HepG2 (cell line): ENCODE measurements around the gene KCNJ14. TPM values are rescaled to one million over a fixed set of nuclear protein-coding genes. Genes with fewer than 3 reads are reported as not detected.

Experiments
- BRCA1 ChIP-seq: sonication (generic); formaldehyde crosslinking; IDR thresholded peaks from 2 replicates; pipeline ENCODE4 v1.4.0; 2020; ENCODE audit warnings: missing genetic modification reagents
- CREBL2 ChIP-seq: sonication (generic); formaldehyde crosslinking; IDR thresholded peaks from 2 replicates; pipeline ENCODE4 v1.8.1; 2023; ENCODE audit warnings: missing genetic modification reagents, mild to moderate bottlenecking, borderline replicate concordance
- GTF2F1 ChIP-seq: fragments of 150-350 bp; IDR thresholded peaks from 2 replicates; pipeline ENCODE4 v1.6.1; 2014; ENCODE audit warnings: low read length
- HHEX ChIP-seq: IDR thresholded peaks from 2 replicates; pipeline ENCODE4 v1.6.1; 2016; ENCODE audit warnings: control low read depth
- JUND ChIP-seq: sonication (generic); formaldehyde crosslinking; IDR thresholded peaks from 2 replicates; pipeline ENCODE4 v1.8.0; 2022; ENCODE audit warnings: mild to moderate bottlenecking, missing genetic modification reagents
- KLF13 ChIP-seq: sonication (generic); formaldehyde crosslinking; IDR thresholded peaks from 2 replicates; pipeline ENCODE4 v1.4.0; 2020; ENCODE audit warnings: mild to moderate bottlenecking, missing genetic modification reagents
- LBX2 ChIP-seq: sonication (generic); formaldehyde crosslinking; IDR thresholded peaks from 2 replicates; pipeline ENCODE4 v1.5.0; 2020; ENCODE audit warnings: missing genetic modification reagents, mild to moderate bottlenecking, borderline replicate concordance
- MTF2 ChIP-seq: sonication (generic); formaldehyde crosslinking; IDR thresholded peaks from 2 replicates; pipeline ENCODE4 v1.5.0; 2020; ENCODE audit warnings: missing genetic modification reagents, borderline replicate concordance
- NFKBIZ ChIP-seq: IDR thresholded peaks from 2 replicates; pipeline ENCODE4 v1.6.1; 2018; ENCODE audit warnings: missing genetic modification reagents, missing compliant biosample characterization
- SP1 ChIP-seq, 2 experiments: fragments of 450-650 bp in 1 of 2; sonication (generic) in 1 of 2; formaldehyde crosslinking in 1 of 2; IDR thresholded peaks; 2 replicates each; pipeline versions ENCODE4 v1.4.0 to v1.6.1; 2016 to 2020; ENCODE audit warnings: missing genetic modification reagents in 1 of 2
- SPEN ChIP-seq: sonication (generic); formaldehyde crosslinking; IDR thresholded peaks from 2 replicates; pipeline ENCODE4 v1.5.1; 2020; ENCODE audit warnings: low read depth, mild to moderate bottlenecking, missing genetic modification reagents
- TEAD3 ChIP-seq: optimal IDR thresholded peaks from 2 replicates; pipeline ENCODE3; 2016; ENCODE audit warnings: borderline replicate concordance
- ZNF224 ChIP-seq: sonication (generic); formaldehyde crosslinking; IDR thresholded peaks from 2 replicates; pipeline ENCODE4 v1.5.0; 2020; ENCODE audit warnings: mild to moderate bottlenecking, missing genetic modification reagents
- ZNF552 ChIP-seq: sonication (generic); formaldehyde crosslinking; IDR thresholded peaks from 2 replicates; pipeline ENCODE4 v1.9.0; 2022; ENCODE audit warnings: missing genetic modification reagents, mild to moderate bottlenecking, borderline replicate concordance
- ZNF567 ChIP-seq: sonication (generic); formaldehyde crosslinking; IDR thresholded peaks from 2 replicates; pipeline ENCODE4 v1.8.1; 2023; ENCODE audit warnings: mild to moderate bottlenecking, missing genetic modification reagents, borderline replicate concordance
- ZNF574 ChIP-seq: sonication (generic); formaldehyde crosslinking; IDR thresholded peaks from 2 replicates; pipeline ENCODE4 v1.4.0; 2020; ENCODE audit warnings: missing genetic modification reagents
- ZNF781 ChIP-seq: sonication (generic); formaldehyde crosslinking; IDR thresholded peaks from 2 replicates; pipeline ENCODE4 v1.5.1; 2020; ENCODE audit warnings: borderline replicate concordance, mild to moderate bottlenecking, missing genetic modification reagents; ENCODE audit errors: not compliant biosample characterization
- polyA plus RNA-seq, 8 experiments: library from polyadenylated mRNA; depleted of rRNA in 3 of 8; stranded (reverse) in 7 of 8; unstranded in 1 of 8; fragments of >200 nt; fragmentation: Illumina TruSeq in 4 of 8; extraction: Trizol in 4 of 8; gene quantifications; 2 replicates each; pipeline versions ENCODE4 v1.2.1 to v1.2.3, GENCODE V29; 2011 to 2016; ENCODE audit warnings: low read depth in 4 of 8, missing spikeins in 1 of 8, mixed read lengths in 1 of 8; ENCODE audit not compliant: insufficient read depth in 1 of 8
- total RNA-seq, 5 experiments: library from RNA; depleted of rRNA; stranded (reverse); fragments of >200 nt; fragmentation: Illumina TruSeq; extraction: Trizol; gene quantifications; 2 replicates each; pipeline ENCODE4 v1.2.3, GENCODE V29; 2016; ENCODE audit warnings: low read depth in 1 of 5
- TF ChIP-seq, protein P1 (sequence below): sonication (generic); formaldehyde crosslinking; IDR thresholded peaks from 2 replicates; pipeline ENCODE4 v1.4.0; 2020; ENCODE audit warnings: missing genetic modification reagents
- TF ChIP-seq, protein P2 (sequence below): sonication (generic); formaldehyde crosslinking; IDR thresholded peaks from 2 replicates; pipeline ENCODE4 v1.4.0; 2020; ENCODE audit warnings: missing genetic modification reagents

Gene KCNJ14
- total and polyA plus RNA-seq, 2 of the 13 experiments (the other 11 are each of a cell fraction or from before 2014, with no cell fraction given), result 0.20 to 0.51 TPM

DNA sequence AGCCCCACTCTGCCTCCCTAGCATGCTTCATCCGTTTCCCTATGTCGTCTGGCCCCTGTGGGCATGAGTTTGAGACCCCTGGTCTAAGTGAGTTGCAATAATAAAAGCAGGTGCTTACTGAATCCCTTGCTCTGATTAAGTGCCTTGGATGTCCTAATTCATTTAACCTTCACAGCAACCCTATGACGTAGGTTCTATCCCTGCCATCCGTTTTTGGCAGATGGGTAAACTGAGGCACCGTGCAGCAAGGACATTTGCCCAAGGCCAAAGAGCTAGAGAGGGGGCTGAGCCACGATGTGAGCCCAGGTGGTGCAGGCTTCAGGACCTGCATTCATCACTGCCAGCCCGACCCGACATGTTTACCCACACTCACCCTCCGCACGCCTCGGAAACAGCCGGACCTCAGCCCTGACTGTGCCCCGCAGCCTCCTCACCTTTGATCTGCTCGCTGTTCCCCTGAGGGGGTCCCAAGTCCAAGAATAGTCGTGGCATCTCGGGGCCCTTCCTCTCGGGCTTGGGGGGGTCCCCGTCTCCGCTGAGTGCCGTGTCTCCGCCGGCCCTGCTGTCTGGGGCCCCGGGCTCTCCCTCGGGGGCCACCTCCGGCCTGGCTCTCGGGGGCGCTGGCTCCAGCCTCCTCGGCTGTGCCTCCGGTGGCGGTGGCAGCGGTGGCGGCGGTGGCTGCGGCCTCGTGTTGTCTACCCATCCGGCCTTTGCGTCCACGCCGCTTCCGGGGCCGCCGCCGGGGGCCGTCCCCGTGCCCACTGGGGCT, 41.8 kb downstream of the KCNJ14 start (continued):
- TF ChIP-seq LBX2 (CRISPR knock-in tag) (no peak), ZNF552 (CRISPR knock-in tag) (no peak), ZNF781 (CRISPR knock-in tag) (no peak), JUND (CRISPR knock-in tag) (no peak), ZNF567 (CRISPR knock-in tag) (no peak), ZNF574 (CRISPR knock-in tag) (peak; percentile 31; the same call in 1 of the 2 replicates), ZNF224 (no peak), CREBL2 (no peak), TEAD3 (CRISPR knock-in tag) (peak; percentile 44), KLF13 (CRISPR knock-in tag) (no peak), SP1 (IDR thresholded peaks at IDR 0.05) (no peak), SP1 (CRISPR knock-in tag; IDR thresholded peaks at IDR 0.05) (no peak), BRCA1 (CRISPR knock-in tag) (no peak), NFKBIZ (no peak), GTF2F1 (no peak), HHEX (CRISPR knock-in tag) (no peak), MTF2 (CRISPR knock-in tag) (no peak), SPEN (CRISPR knock-in tag) (peak; percentile 42)
- TF ChIP-seq, protein P1, sequence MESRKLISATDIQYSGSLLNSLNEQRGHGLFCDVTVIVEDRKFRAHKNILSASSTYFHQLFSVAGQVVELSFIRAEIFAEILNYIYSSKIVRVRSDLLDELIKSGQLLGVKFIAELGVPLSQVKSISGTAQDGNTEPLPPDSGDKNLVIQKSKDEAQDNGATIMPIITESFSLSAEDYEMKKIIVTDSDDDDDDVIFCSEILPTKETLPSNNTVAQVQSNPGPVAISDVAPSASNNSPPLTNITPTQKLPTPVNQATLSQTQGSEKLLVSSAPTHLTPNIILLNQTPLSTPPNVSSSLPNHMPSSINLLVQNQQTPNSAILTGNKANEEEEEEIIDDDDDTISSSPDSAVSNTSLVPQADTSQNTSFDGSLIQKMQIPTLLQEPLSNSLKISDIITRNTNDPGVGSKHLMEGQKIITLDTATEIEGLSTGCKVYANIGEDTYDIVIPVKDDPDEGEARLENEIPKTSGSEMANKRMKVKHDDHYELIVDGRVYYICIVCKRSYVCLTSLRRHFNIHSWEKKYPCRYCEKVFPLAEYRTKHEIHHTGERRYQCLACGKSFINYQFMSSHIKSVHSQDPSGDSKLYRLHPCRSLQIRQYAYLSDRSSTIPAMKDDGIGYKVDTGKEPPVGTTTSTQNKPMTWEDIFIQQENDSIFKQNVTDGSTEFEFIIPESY (CRISPR knock-in tag), result peak; percentile 53; the same call in 1 of the 2 replicates
- TF ChIP-seq, protein P2, sequence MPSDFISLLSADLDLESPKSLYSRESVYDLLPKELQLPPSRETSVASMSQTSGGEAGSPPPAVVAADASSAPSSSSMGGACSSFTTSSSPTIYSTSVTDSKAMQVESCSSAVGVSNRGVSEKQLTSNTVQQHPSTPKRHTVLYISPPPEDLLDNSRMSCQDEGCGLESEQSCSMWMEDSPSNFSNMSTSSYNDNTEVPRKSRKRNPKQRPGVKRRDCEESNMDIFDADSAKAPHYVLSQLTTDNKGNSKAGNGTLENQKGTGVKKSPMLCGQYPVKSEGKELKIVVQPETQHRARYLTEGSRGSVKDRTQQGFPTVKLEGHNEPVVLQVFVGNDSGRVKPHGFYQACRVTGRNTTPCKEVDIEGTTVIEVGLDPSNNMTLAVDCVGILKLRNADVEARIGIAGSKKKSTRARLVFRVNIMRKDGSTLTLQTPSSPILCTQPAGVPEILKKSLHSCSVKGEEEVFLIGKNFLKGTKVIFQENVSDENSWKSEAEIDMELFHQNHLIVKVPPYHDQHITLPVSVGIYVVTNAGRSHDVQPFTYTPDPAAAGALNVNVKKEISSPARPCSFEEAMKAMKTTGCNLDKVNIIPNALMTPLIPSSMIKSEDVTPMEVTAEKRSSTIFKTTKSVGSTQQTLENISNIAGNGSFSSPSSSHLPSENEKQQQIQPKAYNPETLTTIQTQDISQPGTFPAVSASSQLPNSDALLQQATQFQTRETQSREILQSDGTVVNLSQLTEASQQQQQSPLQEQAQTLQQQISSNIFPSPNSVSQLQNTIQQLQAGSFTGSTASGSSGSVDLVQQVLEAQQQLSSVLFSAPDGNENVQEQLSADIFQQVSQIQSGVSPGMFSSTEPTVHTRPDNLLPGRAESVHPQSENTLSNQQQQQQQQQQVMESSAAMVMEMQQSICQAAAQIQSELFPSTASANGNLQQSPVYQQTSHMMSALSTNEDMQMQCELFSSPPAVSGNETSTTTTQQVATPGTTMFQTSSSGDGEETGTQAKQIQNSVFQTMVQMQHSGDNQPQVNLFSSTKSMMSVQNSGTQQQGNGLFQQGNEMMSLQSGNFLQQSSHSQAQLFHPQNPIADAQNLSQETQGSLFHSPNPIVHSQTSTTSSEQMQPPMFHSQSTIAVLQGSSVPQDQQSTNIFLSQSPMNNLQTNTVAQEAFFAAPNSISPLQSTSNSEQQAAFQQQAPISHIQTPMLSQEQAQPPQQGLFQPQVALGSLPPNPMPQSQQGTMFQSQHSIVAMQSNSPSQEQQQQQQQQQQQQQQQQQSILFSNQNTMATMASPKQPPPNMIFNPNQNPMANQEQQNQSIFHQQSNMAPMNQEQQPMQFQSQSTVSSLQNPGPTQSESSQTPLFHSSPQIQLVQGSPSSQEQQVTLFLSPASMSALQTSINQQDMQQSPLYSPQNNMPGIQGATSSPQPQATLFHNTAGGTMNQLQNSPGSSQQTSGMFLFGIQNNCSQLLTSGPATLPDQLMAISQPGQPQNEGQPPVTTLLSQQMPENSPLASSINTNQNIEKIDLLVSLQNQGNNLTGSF (CRISPR knock-in tag), result no peak
